ENCODE measurements around the gene MRPL14.
"Not testable (repeated sequence)": the region's sequence is repeated elsewhere in the genome, so short reads cannot be mapped to it uniquely, and the experiment has no call there.

Gene MRPL14

GRCh38 chr6:44149369-44150012, 22.2 kb upstream of the MRPL14 start:
- DNase-seq (ENCODE audit: low spot score), result no peak

DNA sequence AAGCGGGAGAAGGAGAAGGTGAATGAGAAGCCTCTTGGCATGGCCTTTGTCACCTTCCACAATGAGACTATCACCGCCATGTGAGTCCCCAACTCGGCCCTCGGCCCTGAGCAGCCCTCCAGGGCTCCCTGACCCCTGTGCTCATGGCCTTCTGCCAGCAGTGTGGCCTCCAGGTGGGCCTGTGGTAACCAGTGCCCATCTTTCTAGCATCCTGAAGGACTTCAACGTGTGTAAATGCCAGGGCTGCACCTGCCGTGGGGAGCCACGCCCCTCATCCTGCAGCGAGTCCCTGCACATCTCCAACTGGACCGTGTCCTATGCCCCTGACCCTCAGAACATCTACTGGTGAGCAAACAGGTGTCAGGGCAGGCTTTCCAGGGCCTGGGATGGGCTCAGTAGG, 21.1 kb upstream of the MRPL14 start:
- no peak for DNase-seq (ENCODE audit: low spot score)

DNA sequence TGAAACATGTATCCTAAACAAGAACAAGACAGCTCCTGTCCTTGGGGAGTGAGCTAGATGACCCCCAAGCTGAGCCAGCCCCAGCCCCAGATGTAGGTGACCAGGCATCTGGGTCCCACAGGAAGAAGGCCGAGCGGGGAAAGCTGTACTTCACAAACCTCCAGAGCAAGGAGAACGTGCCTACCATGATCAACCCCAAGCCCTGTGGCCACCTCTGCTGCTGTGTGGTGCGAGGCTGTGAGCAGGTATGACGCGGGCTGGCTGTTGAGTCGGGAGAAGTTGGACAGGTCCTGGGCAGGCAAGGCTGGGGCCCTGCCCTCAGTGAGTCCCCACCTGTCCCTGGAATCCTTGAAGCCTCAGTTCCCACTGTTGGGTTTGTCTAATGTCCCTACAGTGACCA, 20.0 kb upstream of the MRPL14 start:
- no peak for DNase-seq (ENCODE audit: low spot score)

- DNase-seq (ENCODE audit: low spot score), result no peak
Measured at GRCh38 chr6:44146685-44147084, 19.4 kb upstream of the MRPL14 start.

DNA sequence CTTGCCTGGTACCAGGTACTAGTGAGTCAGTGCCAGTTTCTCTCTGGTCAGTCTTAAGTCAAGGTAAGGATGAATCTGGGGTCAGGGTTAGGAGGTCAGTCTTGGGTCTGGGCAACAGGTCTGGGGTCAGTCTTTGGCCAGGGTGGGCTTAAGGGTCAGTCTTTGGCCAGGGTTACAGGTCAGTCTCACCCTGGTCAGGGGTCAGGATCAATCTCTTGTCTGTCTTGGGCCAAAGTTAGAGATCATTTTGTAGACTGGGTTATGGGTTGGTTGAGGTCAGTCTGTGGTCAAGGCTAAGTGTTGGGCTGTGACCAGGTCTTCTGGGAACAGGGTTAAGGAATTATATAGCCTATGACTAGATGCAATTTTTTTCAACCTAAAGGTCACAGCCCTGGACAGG, 18.6 kb upstream of the MRPL14 start:
- no peak for DNase-seq (ENCODE audit: low spot score)

- not testable (repeated sequence) for DNase-seq (ENCODE audit: low spot score)
Measured at GRCh38 chr6:44144536-44144935, 17.3 kb upstream of the MRPL14 start.

DNA sequence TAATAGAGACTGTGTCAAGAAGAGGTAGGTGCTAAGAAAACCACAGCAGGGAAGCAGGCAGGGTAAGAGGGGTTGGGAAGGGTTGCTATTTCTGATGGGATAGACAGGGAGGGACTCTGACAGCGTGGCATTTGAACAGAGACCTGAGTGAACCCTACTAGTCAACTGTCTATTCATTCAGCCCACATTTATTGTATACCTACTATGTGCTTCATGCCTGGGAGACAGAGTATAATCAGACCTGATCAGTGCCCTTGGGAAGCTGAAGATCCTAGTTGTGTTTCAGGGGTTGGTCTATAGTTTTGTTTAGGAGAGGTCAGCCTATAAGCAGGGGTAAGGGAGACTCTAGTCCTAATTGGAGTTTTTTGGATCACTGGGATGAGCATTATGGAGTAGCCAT, 16.5 kb upstream of the MRPL14 start:
- no peak for DNase-seq (ENCODE audit: low spot score)

DNA sequence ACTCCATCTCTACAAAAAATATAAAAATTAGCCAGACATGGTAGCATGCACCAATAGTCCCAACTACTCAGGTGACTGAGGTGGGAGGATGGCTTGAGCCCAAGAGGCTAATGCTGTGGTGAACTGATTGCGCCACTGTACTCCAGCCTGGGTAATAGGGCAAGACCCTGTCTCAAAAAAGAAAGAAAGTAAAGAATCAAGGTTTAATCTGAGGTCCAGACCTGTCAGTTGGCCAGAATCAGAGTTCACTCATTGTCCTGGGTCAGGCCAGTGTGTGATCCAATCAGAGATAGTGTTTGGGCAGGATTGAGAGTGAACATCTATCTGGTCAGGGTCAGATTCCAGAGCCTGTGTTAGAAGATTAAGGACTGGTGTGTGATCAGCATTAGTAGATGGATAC, 15.6 kb upstream of the MRPL14 start:
- DNase-seq (ENCODE audit: low spot score), result no peak

- no peak for DNase-seq (ENCODE audit: low spot score)
Measured at GRCh38 chr6:44139351-44139743, 12.1 kb upstream of the MRPL14 start.

- DNase-seq (ENCODE audit: low spot score), result no peak
Measured at GRCh38 chr6:44138717-44139350, 11.6 kb upstream of the MRPL14 start.

GRCh38 chr6:44135875-44136274, 8.6 kb upstream of the MRPL14 start:
- no peak for DNase-seq (ENCODE audit: low spot score)

- DNase-seq (ENCODE audit: low spot score), result no peak
Measured at GRCh38 chr6:44135173-44135758, 8.0 kb upstream of the MRPL14 start.

GRCh38 chr6:44133981-44134711, 6.9 kb upstream of the MRPL14 start:
- DNase-seq (ENCODE audit: low spot score), result no peak

DNA sequence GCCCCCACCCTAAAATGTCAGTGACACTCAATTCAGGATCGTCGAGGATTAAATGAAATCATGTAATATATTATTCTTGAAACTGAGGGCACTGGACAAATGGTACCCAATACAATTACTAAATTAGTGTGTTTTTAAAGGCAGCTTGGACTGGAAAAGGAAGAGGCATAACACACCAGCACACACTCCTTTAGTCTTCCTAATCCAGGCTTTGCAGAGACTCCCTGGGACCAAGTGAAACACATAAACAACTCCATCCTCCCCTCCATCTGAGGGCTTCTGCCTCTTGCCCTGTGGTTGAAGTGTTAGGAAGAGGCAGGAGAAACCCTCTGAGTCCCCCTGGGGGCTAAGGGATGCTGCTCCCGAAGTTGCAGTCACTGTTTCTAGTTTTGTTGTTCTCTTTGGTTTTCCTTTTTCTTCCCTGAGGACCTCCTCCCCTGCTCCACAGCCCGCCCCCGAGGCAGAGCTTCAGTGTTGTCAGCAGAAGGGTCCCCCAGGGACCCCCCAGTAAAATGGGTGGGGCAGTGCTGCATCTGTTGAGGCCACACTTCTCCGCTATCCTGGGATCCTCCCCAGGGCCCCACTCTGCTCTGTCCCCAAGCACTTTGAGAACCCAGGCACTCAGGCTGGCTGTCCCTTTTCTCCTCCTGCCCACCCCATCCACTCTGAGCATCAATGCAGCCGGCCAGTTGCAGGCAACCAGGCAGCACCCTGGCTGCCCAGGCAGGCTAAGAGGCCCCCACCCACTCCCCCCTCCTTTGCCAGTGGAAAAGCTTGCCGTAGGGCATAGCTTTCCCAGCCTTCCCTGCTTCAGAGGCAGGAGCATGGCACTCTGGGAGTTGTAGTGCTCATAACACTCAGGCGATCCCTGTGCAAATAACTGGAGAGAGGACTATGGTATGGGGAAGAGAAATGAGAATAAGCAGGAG, 6.0 kb upstream of the MRPL14 start:
- DNase-seq (ENCODE audit: low spot score), result peak; percentile 76

DNA sequence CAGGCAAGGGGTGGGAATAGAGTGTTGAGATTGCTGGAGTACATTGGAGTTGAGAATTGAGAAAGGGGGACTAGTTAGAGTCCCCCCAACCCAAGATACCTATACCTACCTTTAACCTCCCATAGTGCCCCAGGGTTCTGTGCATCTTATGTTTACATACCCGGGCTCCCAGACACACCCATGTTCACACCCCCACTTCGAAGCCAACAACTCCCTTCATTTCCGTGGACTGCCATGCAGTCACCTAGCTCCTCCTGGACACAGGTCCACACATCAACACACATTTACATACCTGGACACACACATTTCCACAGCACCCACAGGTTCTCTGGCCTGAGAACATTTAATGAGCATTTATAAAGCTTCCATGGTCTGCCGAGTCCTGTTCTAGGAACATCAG, 5.2 kb upstream of the MRPL14 start:
- no peak for DNase-seq (ENCODE audit: low spot score)

DNA sequence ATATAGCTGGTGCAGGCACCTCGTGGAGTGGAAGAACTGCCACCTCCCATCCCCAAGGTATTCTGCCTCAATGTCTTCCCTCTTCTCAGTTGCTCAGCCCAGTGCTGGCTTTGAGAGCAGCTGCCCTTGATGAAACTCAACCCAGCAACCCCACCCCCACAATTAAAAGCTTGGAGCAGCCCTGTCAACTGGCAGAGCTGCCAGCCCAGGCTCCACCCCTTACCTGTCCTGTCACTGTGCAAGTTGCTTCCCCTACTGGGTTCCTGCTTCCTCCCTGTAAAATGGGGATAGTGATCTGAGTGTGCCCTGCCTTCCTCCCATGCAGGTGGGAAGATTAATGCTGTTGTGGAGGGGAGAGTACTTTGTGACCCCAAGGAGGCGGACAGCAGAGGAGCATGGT, 4.6 kb upstream of the MRPL14 start:
- DNase-seq (ENCODE audit: low spot score), result no peak

- no peak for DNase-seq (ENCODE audit: low spot score)
Measured at GRCh38 chr6:44129841-44130322, 2.6 kb upstream of the MRPL14 start.

GRCh38 chr6:44128020-44128917, 1.0 kb upstream of the MRPL14 start:
- peak; percentile 33 for DNase-seq (ENCODE audit: low spot score)

GRCh38 chr6:44126320-44127149, 717 bp downstream of the MRPL14 start:
- DNase-seq (ENCODE audit: low spot score), result peak; percentile 29

DNA sequence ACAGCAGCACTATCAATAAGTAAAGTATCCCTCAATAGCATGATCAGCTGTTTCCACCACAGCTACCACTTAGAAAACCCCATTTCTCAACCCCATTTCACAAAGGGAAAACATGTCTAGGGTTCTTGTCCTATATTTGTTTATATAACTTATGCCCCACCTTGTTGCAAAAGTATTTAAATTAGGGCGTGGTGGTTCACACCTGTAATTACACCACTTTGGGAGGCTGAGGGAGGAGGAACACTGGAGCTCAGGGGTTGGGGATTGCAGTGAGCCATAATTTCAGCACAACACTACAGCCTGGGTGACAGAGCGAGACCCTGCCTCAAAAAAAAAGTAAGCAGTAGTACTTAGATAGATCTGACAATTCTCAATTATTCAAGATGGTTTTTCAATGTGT, 3.7 kb downstream of the MRPL14 start:
- no peak for DNase-seq (ENCODE audit: low spot score)
